HG02870 (cell line): ENCODE results near the gene ITPK1.

Experiments used
- ATAC-seq: cut with Tn5 transposase; IDR thresholded peaks from one replicate; pipeline ENCODE4 v1.9.1; 2021; ENCODE audit warnings: mild to moderate bottlenecking, moderate library complexity; ENCODE audit not compliant: unreplicated experiment

Gene ITPK1

DNA sequence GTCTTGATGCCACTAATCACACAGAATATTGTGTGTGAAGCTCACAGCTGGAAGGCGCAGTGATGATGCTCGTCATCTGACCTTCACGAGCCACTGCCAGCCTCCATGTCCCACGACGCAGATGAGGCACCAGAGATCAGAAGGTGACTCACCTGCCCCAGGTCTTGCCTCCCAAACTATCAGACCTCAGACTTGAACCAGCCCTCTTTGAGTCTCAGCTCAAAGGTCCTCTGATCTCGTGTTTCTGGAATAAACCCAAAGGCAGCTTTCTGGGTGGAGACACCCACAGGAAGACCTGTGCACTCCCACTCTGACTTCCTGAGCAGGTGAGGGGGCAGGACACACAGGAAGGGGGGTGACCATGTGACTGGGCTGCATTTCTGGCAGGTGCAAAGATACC lies 212.4 kb downstream of the ITPK1 start:
- ATAC-seq = no peak

GRCh38 chr14:92902726-92903125 lies 213.0 kb downstream of the ITPK1 start:
- no peak for ATAC-seq

DNA sequence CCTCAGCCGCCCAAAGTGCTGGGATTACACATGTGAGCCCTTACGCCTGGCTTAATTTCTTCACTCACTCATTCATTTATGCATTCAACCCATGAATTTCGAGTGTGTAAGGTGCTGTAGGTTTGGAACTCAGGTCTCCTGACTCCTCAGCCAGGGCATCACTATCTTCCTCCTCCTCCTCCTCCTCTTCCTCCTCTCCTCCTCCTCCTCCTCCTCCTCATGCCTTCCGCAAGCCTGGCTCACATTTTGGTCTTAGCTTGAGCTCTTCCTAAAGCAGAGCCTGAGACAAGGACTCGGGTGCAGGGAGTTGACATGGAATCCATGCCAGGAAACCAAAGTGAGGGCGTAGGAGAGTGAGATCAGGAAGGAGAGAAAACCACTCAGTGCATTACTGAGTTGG lies 213.5 kb downstream of the ITPK1 start:
- no peak for ATAC-seq

- ATAC-seq = no peak
These were observed 215.1 kb downstream of the ITPK1 start for GRCh38 chr14:92900660-92901059.

- no peak for ATAC-seq
These were observed 217.1 kb downstream of the ITPK1 start for GRCh38 chr14:92898566-92899131.

- ATAC-seq = no peak
These were observed 217.7 kb downstream of the ITPK1 start for GRCh38 chr14:92897922-92898565.

GRCh38 chr14:92895352-92895878 lies 220.3 kb downstream of the ITPK1 start:
- ATAC-seq = no peak

GRCh38 chr14:92892589-92892988 lies 223.1 kb downstream of the ITPK1 start:
- no peak for ATAC-seq

DNA sequence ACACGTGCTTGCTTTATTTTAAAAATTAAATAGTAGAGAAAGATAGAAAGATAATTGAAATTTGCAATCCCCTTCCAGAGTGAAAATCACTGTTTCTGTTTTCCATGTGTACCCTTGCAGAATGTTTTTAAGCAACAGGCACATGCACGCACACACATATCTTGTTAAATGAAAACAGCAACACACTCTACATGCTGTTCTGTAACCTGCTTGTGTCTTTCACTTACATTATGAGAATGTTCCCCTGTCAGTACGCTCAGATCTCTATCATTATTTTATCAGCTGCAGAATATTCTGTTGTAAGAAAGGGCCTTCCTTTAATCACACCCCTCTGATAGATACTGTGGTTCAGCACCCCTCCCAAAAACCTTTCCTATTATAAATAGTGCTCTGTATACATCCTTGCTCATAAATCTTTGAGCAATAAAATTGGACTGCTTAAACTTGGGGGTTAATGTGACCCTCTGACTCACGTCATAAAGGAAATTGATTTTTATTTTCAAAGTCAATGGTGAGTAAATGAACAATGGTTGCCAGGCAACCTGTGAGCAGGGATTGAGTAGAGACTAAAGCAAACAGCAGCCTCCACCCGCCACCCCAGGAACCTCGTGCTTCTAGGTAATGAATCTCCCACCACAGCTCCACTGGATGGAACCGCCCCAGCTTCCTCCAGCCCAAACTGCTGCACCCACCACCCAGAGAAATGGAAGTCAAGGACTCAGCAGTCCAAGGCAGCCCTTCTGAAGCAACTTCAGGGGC lies 224.7 kb downstream of the ITPK1 start:
- no peak for ATAC-seq

- ATAC-seq = no peak
These were observed 226.8 kb downstream of the ITPK1 start for GRCh38 chr14:92888896-92889295.

GRCh38 chr14:92887157-92887556 lies 228.6 kb downstream of the ITPK1 start:
- no peak for ATAC-seq
